ENCODE data around the gene CETP. TPM values are rescaled to one million over a fixed set of nuclear protein-coding genes. Genes with fewer than 3 reads are reported as not detected.

CETP gene
- total and polyA plus RNA-seq, 9 donors, result 0.13 to 1.3 (median 0.20) TPM; not detected in 4

DNA sequence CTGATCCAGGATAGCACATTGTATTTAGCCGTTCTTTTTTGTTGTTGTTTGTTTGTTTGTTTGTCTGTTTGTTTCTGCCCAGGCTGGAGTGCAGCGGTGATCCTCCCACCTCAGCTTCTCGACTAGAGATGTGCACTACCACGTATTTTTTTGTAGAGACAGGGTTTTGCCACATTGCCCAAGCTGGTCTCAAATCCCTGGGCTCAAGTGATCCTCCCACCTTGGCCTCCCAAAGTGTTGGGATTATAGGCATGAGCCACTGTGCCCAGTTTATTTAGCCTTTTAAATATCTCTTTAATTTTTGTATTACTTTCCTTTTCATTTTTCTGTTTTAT, 18.4 kb downstream of the CETP start:
- no peaks in the 10 kb centered on the region for H3K9me3 ChIP-seq
- no peaks in the 10 kb centered on the region for H3K36me3 ChIP-seq
- H3K4me3 ChIP-seq, result no peak overlapping the region
- intact Hi-C loops (cut with DNase I), result no loop called here
- DNase-seq, result no peak
- H3K27me3 ChIP-seq, result no peaks in the 10 kb centered on the region
- no peaks in the 10 kb centered on the region for H3K4me1 ChIP-seq (ENCODE audit: insufficient read depth)
- WGBS, 3 donors, result 79 to 83% (median 80%) methylated on average over 4 of the region's 4 CpGs
- no peak overlapping the region for H3K27ac ChIP-seq
- TF ChIP-seq, protein P1, sequence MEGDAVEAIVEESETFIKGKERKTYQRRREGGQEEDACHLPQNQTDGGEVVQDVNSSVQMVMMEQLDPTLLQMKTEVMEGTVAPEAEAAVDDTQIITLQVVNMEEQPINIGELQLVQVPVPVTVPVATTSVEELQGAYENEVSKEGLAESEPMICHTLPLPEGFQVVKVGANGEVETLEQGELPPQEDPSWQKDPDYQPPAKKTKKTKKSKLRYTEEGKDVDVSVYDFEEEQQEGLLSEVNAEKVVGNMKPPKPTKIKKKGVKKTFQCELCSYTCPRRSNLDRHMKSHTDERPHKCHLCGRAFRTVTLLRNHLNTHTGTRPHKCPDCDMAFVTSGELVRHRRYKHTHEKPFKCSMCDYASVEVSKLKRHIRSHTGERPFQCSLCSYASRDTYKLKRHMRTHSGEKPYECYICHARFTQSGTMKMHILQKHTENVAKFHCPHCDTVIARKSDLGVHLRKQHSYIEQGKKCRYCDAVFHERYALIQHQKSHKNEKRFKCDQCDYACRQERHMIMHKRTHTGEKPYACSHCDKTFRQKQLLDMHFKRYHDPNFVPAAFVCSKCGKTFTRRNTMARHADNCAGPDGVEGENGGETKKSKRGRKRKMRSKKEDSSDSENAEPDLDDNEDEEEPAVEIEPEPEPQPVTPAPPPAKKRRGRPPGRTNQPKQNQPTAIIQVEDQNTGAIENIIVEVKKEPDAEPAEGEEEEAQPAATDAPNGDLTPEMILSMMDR (IDR thresholded peaks at IDR 0.05), result no peak
- TF ChIP-seq POLR2A (IDR thresholded peaks at IDR 0.05), result no peak
- no peak for TF ChIP-seq EP300 (IDR thresholded peaks at IDR 0.05)

DNA sequence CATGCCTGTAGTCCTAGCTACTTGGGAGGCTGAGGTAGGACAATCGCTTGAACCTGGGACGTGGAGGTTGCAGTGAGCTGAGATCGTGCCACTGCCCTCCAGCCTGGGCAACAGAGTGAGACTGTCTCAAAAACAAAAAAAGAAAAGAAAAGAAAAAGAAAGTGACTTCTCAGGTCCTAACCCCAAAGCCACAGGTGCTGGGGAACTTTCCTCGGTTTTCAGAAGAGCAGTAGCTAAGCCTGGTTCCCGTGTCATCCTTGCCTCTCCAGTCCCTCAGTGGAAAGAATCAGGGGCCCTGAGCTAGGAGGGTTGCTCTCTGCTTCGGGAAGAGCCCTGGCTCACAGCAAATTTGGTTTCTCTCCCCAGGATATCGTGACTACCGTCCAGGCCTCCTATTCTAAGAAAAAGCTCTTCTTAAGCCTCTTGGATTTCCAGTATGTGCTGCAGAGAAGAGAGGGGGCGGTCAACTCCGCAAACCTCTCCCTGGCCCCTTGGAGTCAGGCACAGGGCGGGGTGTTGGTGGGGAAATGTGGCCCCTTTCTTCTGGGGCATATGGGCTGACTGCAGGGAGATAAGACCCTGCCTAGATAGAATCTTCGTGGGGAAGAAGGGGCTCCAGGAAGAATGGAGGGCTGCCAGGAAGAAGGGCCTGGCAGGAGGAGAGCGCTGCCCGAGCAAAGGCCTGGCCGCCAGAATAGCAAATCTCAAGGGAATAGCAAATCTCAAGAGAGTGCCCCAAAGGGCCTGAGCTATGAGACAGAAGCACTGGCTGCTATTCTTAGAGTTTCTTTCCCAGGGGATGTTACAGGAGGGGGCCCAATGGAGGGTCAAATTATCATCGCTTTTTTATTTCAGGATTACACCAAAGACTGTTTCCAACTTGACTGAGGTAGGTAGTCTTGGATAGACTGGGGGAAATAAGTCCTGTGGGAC, 19.3 kb downstream of the CETP start:
- intact Hi-C loops (cut with DNase I), result no loop called here
- Histone ChIP-seq H3K4me3 (no peak overlapping the region), H3K36me3 (no peaks in the 10 kb centered on the region), H3K27ac (no peak overlapping the region), H3K27me3 (no peaks in the 10 kb centered on the region), H3K4me1 (ENCODE audit: insufficient read depth) (peaks cover 2% of the 10 kb centered on the region), H3K9me3 (no peaks in the 10 kb centered on the region)
- DNase-seq, result no peak
- WGBS, 3 donors, result 75 to 82% (median 81%) methylated on average over 16 of the region's 16 CpGs
- no peak for TF ChIP-seq EP300 (IDR thresholded peaks at IDR 0.05)
- TF ChIP-seq, protein P1 (IDR thresholded peaks at IDR 0.05), result no peak
- no peak for TF ChIP-seq POLR2A (IDR thresholded peaks at IDR 0.05)

DNA sequence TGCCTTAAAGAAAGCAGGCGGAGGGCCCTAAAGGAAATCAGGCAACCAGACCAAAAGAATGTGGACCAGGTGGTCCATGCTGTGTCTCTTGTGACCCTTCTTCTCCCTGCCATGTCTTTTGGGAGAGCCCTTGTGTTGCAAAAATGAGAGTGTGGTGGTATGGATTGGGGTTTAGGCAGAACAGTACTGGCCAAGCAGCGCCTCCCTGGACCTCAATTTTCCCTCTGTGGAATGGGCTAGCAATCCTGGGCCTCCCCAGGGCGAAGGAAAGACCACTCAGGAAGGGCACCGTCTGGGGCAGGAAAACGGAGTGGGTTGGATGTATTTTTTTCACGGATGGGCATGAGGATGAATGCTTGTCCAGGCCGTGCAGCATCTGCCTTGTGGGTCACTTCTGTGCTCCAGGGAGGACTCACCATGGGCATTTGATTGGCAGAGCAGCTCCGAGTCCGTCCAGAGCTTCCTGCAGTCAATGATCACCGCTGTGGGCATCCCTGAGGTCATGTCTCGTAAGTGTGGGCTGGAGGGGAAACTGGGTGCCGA, 20.1 kb downstream of the CETP start:
- TF ChIP-seq POLR2A (IDR thresholded peaks at IDR 0.05) (no peak), EP300 (IDR thresholded peaks at IDR 0.05) (no peak)
- TF ChIP-seq, protein P1 (IDR thresholded peaks at IDR 0.05), result no peak

DNA sequence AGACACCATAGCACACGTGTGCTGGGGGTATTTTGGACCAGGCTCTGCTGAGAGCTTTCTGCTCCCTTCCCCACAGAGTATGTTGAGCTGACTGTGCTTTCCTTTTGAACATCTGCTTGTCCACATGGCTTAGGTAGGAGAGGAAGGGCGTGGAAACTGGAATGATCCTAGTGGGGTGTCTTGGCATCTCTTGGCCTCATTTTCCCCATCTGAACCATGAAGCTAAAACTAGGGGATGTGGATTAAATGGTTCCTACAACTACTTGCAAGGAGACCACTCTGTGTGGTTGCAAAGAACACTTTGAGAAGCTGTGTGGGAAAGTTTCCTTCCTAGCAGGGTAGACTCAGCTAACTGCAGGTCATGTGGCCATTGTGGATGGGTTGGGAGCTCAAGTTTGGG, 20.9 kb downstream of the CETP start:
- TF ChIP-seq, protein P1 (IDR thresholded peaks at IDR 0.05), result no peak
- TF ChIP-seq EP300 (IDR thresholded peaks at IDR 0.05) (no peak), POLR2A (IDR thresholded peaks at IDR 0.05) (no peak)
- no peaks in the 10 kb centered on the region for H3K36me3 ChIP-seq

More for the DNA sequence above, 20.1 kb downstream of the CETP start:
- DNase-seq, result no peak
- no peak overlapping the region for H3K27ac ChIP-seq
- H3K36me3 ChIP-seq, result no peaks in the 10 kb centered on the region
- 90 to 92% (median 91%) methylated on average over 12 of the region's 12 CpGs for WGBS, 3 donors
- no peak overlapping the region for H3K4me3 ChIP-seq
- no peaks in the 10 kb centered on the region for H3K9me3 ChIP-seq
- H3K27me3 ChIP-seq, result no peaks in the 10 kb centered on the region
- peaks cover 2% of the 10 kb centered on the region for H3K4me1 ChIP-seq (ENCODE audit: insufficient read depth)
- intact Hi-C loops (cut with DNase I), result no loop called here

More for the DNA sequence above, 20.9 kb downstream of the CETP start:
- Histone ChIP-seq H3K27me3 (no peaks in the 10 kb centered on the region), H3K4me3 (no peak overlapping the region), H3K4me1 (ENCODE audit: insufficient read depth) (peaks cover 2% of the 10 kb centered on the region), H3K9me3 (no peaks in the 10 kb centered on the region), H3K27ac (no peak overlapping the region)
- WGBS, 3 donors, result 74 to 78% (median 75%) methylated on average over 2 of the region's 2 CpGs
- no peak for DNase-seq
- intact Hi-C loops (cut with DNase I), result no loop called here
